ENCODE results near the gene SMIM26. TPM values are rescaled to one million over a fixed set of nuclear protein-coding genes. Genes with fewer than 3 reads are reported as not detected.

The SMIM26 gene
- total RNA-seq (2021; fragmentation: NEBNext Ultra II Directional; extraction: Animal tissue kit (Norgen Biotek cat#: 25700)) (69.8 and 73.0 TPM in 2 replicates), polyA plus RNA-seq (2011; rRNA removed) (73.0 and 95.0 TPM in 2 replicates), polyA minus RNA-seq (2011; rRNA and poly(A)+ RNA removed) (27.4 and 39.1 TPM in 2 replicates)
- polyA plus RNA-seq (2011; cell fraction: cytosol; rRNA removed), result 113 TPM
- polyA plus RNA-seq (2011; cell fraction: nucleus; rRNA removed), result 36.4 TPM
- polyA plus RNA-seq (2012, experiment 1 of 2), result 75.3 to 120 TPM (median 88.6 TPM) in 4 replicates
- polyA plus RNA-seq (2012, experiment 2 of 2), result 266 TPM
- polyA plus RNA-seq (2013, experiment 1 of 2), result 165 TPM
- polyA plus RNA-seq (2013, experiment 2 of 2), result 188 TPM
- 21.1 TPM for polyA minus RNA-seq (2011; cell fraction: cytosol; rRNA and poly(A)+ RNA removed)
- 55.8 TPM for polyA minus RNA-seq (2011; cell fraction: nucleus; rRNA and poly(A)+ RNA removed)
- long read RNA-seq, experiment 1, transcript SMIM26-201 (2 exons, 505 nt), result minor isoform, 18 of 73 reads
- long read RNA-seq, experiment 1, transcript SMIM26-202 (2 exons, 575 nt), result major isoform, 55 of 73 reads
- long read RNA-seq, experiment 1, partial matches to known transcripts, result 0 of 73 reads
- long read RNA-seq, experiment 1, other reads (novel, unspliced or antisense), result 0 of 73 reads
- long read RNA-seq, experiment 2, result 0 reads

GRCh38 chr20:18566892-18567738 lies at the start of gene SMIM26:
Gene SMIM26 (plus strand): TSS chr20:18567432. CDS start chr20:18567479, 47 bp downstream.
- FAIRE-seq, result peak; percentile 52
- Histone ChIP-seq H2BK20ac (ENCODE audit: low read length) (no peak within 1 kb of the TSS), H2AFZ (ENCODE audit: low read length) (peak within 1 kb of the TSS; percentile 95), H2AK5ac (ENCODE audit: low read depth, low read length) (no peak within 1 kb of the TSS), H4K20me1 (replicated peaks in 1 of 2; ENCODE audit: control insufficient read depth in 1 of 2, insufficient read depth in 2 of 2, low read length in 2 of 2) (peaks cover 0 to 3% of the 10 kb centered on the region in 2 experiments), H2BK12ac (ENCODE audit: low read depth, low read length) (no peak within 1 kb of the TSS; the same call in 1 of the 2 replicates), H3K18ac (ENCODE audit: extremely low read depth, low read length) (peak within 1 kb of the TSS; percentile 62; the same call in 1 of the 2 replicates), H3K9me3 (ENCODE audit: insufficient read depth in 2 of 2, low read depth in 1 of 2, low read length in 1 of 2) (no peaks in the 10 kb centered on the region), H3K23me2 (ENCODE audit: low read depth, low read length) (peaks cover 2% of the 10 kb centered on the region; the same call in 1 of the 2 replicates), H3K79me1 (ENCODE audit: low read depth, low read length) (peaks cover 2% of the 10 kb centered on the region; the same call in 1 of the 2 replicates), H3K4me3 (ENCODE audit: extremely low read depth in 1 of 4, insufficient read depth in 2 of 4, low read depth in 3 of 4, low read length in 4 of 4) (peak within 1 kb of the TSS; percentile 89 to 97 (median 94)), H2BK120ac (replicated peaks; ENCODE audit: low read depth, low read length) (no peak within 1 kb of the TSS), H3K4me2 (ENCODE audit: insufficient read depth in 1 of 2, low read depth in 2 of 2, low read length in 2 of 2) (peak within 1 kb of the TSS; percentile 80 to 90), H2BK15ac (ENCODE audit: low read length) (no peak within 1 kb of the TSS), H2BK5ac (ENCODE audit: low read depth, low read length) (peak within 1 kb of the TSS; percentile 93), H3K36me3 (ENCODE audit: control insufficient read depth in 2 of 4, insufficient read depth in 4 of 4, low read length in 3 of 4) (peaks cover under 1 to 18% (median 3%) of the 10 kb centered on the region in 4 experiments; a peak in 3 of 8 replicates), H4K8ac (ENCODE audit: extremely low read depth, insufficient read depth, low read length) (peak within 1 kb of the TSS; percentile 94; the same call in 1 of the 2 replicates), H3K79me2 (ENCODE audit: control insufficient read depth in 1 of 2, insufficient read depth in 2 of 2, low read length in 2 of 2) (peaks cover 0 to 9% of the 10 kb centered on the region in 2 experiments; a peak in 2 of 4 replicates), H3K27me3 (replicated peaks in 1 of 4; ENCODE audit: control insufficient read depth in 3 of 4, extremely low read depth in 1 of 4, insufficient read depth in 3 of 4, low read length in 3 of 4) (no peaks in the 10 kb centered on the region; a peak in 1 of 7 replicates), H3K4ac (replicated peaks; ENCODE audit: insufficient read length, low read depth, low read length) (no peak within 1 kb of the TSS), H4K5ac (ENCODE audit: insufficient read length, low read depth, low read length) (peak within 1 kb of the TSS; percentile 47), H4K91ac (replicated peaks; ENCODE audit: insufficient read length, low read length) (peak within 1 kb of the TSS; percentile 49), H3K9ac (replicated peaks in 1 of 4; ENCODE audit: extremely low read depth in 1 of 4, low read depth in 3 of 4, low read length in 3 of 4) (peak within 1 kb of the TSS; percentile 78 to 98 (median 88)), H3K14ac (ENCODE audit: insufficient read length) (no peak within 1 kb of the TSS), H3K23ac (ENCODE audit: insufficient read length) (no peak within 1 kb of the TSS), H3K56ac (replicated peaks; ENCODE audit: insufficient read length, low read depth, low read length) (peak within 1 kb of the TSS; percentile 70), H3K27ac (ENCODE audit: low read depth, low read length) (peak within 1 kb of the TSS; percentile 77), H3K4me1 (replicated peaks in 1 of 4; ENCODE audit: control insufficient read depth in 3 of 4, insufficient read depth in 4 of 4, low read length in 3 of 4) (peaks cover 0 to 4% (median under 1%) of the 10 kb centered on the region in 4 experiments; a peak in 3 of 7 replicates)
- peak; percentile 82 to 88 for DNase-seq (ENCODE audit: low read depth in 1 of 2, low spot score in 2 of 2)
- CTCF ChIA-PET (ENCODE audit: partially characterized antibody), result no interaction called here
- WGBS, 2 experiments (ENCODE audit: extremely low coverage in 1 of 2, insufficient coverage in 1 of 2, insufficient read length in 1 of 2, insufficient replicate concordance in 2 of 2, low coverage in 1 of 2, low lambda C conversion rate in 2 of 2, missing lambda C conversion rate in 1 of 2), result 2% methylated on average over 51 of the region's 51 CpGs; no CpG with 5 or more reads in 1 of the 2 experiments
- POLR2A ChIA-PET (ENCODE audit: partially characterized antibody), result interaction anchor here (0.7 to 1.7 kb wide), 8 partner anchors 10 to 100 kb away, joined by 3 to 9 read pairs (median 4); partner anchors contain the start of genes DZANK1, POLR3F, RBBP9 and SEC23B
- TF ChIP-seq CREB1 (IDR thresholded peaks at IDR 0.05), result peak; percentile 48; the same call in 1 of the 2 replicates
- peak; percentile 64; the same call in 1 of the 2 replicates for TF ChIP-seq YY1 (IDR thresholded peaks at IDR 0.05; ENCODE audit: low read depth, low read length)
- peak; percentile 40 to 93 for TF ChIP-seq POLR2A (IDR thresholded peaks at IDR 0.05; ENCODE audit: control extremely low read depth in 1 of 2, low read depth in 2 of 2, low read length in 2 of 2)
- peak; percentile 92 for TF ChIP-seq RBBP5 (IDR thresholded peaks at IDR 0.05; ENCODE audit: borderline replicate concordance, low read depth, low read length)
- TF ChIP-seq NRF1 (IDR thresholded peaks at IDR 0.05; ENCODE audit: low read depth, low read length), result no peak
- TF ChIP-seq CHD2 (IDR thresholded peaks at IDR 0.05; ENCODE audit: low read length), result no peak; the same call in 1 of the 2 replicates
- peak; percentile 82 for TF ChIP-seq PHF8 (conservative IDR thresholded peaks at IDR 0.05; ENCODE audit: low read depth, low read length)
- peak; percentile 74; the same call in 1 of the 2 replicates for TF ChIP-seq MAX (IDR thresholded peaks at IDR 0.05)

Data from H1 (cell line).